Peyer's patch (tissue), 4 donors: ENCODE measurements around the gene SF3B2. TPM values are rescaled to one million over a fixed set of nuclear protein-coding genes. Genes with fewer than 3 reads are reported as not detected.

ENCODE experiments used
- DNase-seq, 3 donors: peaks; one replicate each; pipeline ENCODE4 v3.0.0-alpha.2; 2017 to 2019
- H3K27ac ChIP-seq, 4 donors: fragments of 200-600 bp; sonication (generic); one replicate each; pipeline ENCODE4 v1.5.1; 2016 to 2019
- H3K27me3 ChIP-seq, 2 donors: fragments of 200-600 bp; sonication (generic); one replicate each; pipeline ENCODE4 v1.5.1; 2019
- H3K36me3 ChIP-seq, 3 donors: fragments of 200-600 bp; sonication (generic); one replicate each; pipeline ENCODE4 v1.5.1; 2016 to 2019
- H3K4me1 ChIP-seq, 4 donors: fragments of 200-600 bp; sonication (generic); one replicate each; pipeline ENCODE4 v1.5.1; 2016 to 2019
- H3K4me3 ChIP-seq, 4 donors: fragments of 200-600 bp; sonication (generic); 1 replicate in 3 of 4; 2 replicates in 1 of 4; pipeline ENCODE4 v1.5.1; 2016 to 2019; ENCODE audit warnings: mild to moderate bottlenecking in 1 of 4
- H3K9me3 ChIP-seq, 4 donors: fragments of 200-600 bp; sonication (generic); one replicate each; pipeline ENCODE4 v1.5.1; 2016 to 2019; ENCODE audit warnings: mild to moderate bottlenecking in 1 of 4
- CTCF ChIP-seq, 6 experiments: fragments of 450-650 bp in 4 of 6; fragments of 200-600 bp in 2 of 6; sonication (generic) in 1 of 6; IDR thresholded peaks; one replicate each; pipeline ENCODE4 v1.5.1; 2017 to 2019; ENCODE audit warnings: antibody characterized with exemption in 6 of 6, mild to moderate bottlenecking in 3 of 6, moderate library complexity in 1 of 6
- POLR2A ChIP-seq, 2 donors: fragments of 450-650 bp; IDR thresholded peaks; one replicate each; pipeline ENCODE4 v1.5.1; 2017; ENCODE audit warnings: antibody characterized with exemption in 2 of 2, mild to moderate bottlenecking in 2 of 2, moderate library complexity in 2 of 2
- total RNA-seq, 4 donors: library from RNA; depleted of rRNA; stranded (reverse); fragments of >200 nt; gene quantifications; one replicate each; pipeline ENCODE4 v1.1.0, GENCODE V29; 2016

SF3B2 gene
- total RNA-seq, 4 donors from 2014 or later = 127 to 340 (median 171) TPM

GRCh38 chr11:66048547-66049323, 3.4 kb upstream of the SF3B2 start, which contains the start of gene GAL3ST3:
Gene GAL3ST3 (minus strand): TSS chr11:66049161. CDS start chr11:66045415, 3,746 bp downstream.
- Histone ChIP-seq H3K27me3 (no peaks in the 10 kb centered on the region), H3K4me3 (no peak within 1 kb of the TSS), H3K36me3 (no peaks in the 10 kb centered on the region), H3K9me3 (no peaks in the 10 kb centered on the region), H3K4me1 (peaks cover 0 to 17% (median 10%) of the 10 kb centered on the region in 4 donors), H3K27ac (no peak within 1 kb of the TSS)
- DNase-seq = no peak
- no peak for TF ChIP-seq CTCF (IDR thresholded peaks at IDR 0.05)
- TF ChIP-seq POLR2A (IDR thresholded peaks at IDR 0.05) = no peak

GRCh38 chr11:66050581-66051231, 1.5 kb upstream of the SF3B2 start:
- Histone ChIP-seq H3K4me1 (peaks cover 0 to 24% (median 9%) of the 10 kb centered on the region in 4 donors), H3K27me3 (no peaks in the 10 kb centered on the region), H3K36me3 (peaks cover 0 to 19% (median 0%) of the 10 kb centered on the region in 3 donors), H3K4me3 (no peak overlapping the region), H3K9me3 (no peaks in the 10 kb centered on the region), H3K27ac (peak overlapping the region in 2 of 4 donors; percentile 86 to 88)
- TF ChIP-seq POLR2A (IDR thresholded peaks at IDR 0.05) = no peak
- no peak for TF ChIP-seq CTCF (IDR thresholded peaks at IDR 0.05)
- peak in 1 of 3 donors; percentile 29 for DNase-seq

GRCh38 chr11:66051371-66051765, 796 bp upstream of the SF3B2 start:
- Histone ChIP-seq H3K27me3 (no peaks in the 10 kb centered on the region), H3K9me3 (no peaks in the 10 kb centered on the region), H3K4me3 (peak overlapping the region; percentile 74 to 95 (median 86)), H3K36me3 (peaks cover 0 to 26% (median 0%) of the 10 kb centered on the region in 3 donors), H3K4me1 (peaks cover 0 to 24% (median 9%) of the 10 kb centered on the region in 4 donors), H3K27ac (peak overlapping the region; percentile 85 to 88 (median 87))
- DNase-seq = no peak
- TF ChIP-seq POLR2A (IDR thresholded peaks at IDR 0.05) = no peak
- no peak for TF ChIP-seq CTCF (IDR thresholded peaks at IDR 0.05)

GRCh38 chr11:66052664-66052982, 459 bp downstream of the SF3B2 start:
- peaks cover 0 to 39% (median 0%) of the 10 kb centered on the region in 3 donors for H3K36me3 ChIP-seq
- no peaks in the 10 kb centered on the region for H3K9me3 ChIP-seq
- no peak for TF ChIP-seq CTCF (IDR thresholded peaks at IDR 0.05)
- TF ChIP-seq POLR2A (IDR thresholded peaks at IDR 0.05) = peak in 1 of 2 donors; percentile 13
- no peaks in the 10 kb centered on the region for H3K27me3 ChIP-seq
- peak overlapping the region; percentile 74 to 95 (median 86) for H3K4me3 ChIP-seq
- no peak for DNase-seq
- H3K27ac ChIP-seq = peak overlapping the region; percentile 85 to 88 (median 87)
- peaks cover 0 to 24% (median 9%) of the 10 kb centered on the region in 4 donors for H3K4me1 ChIP-seq

- Histone ChIP-seq H3K4me1 (peaks cover 0 to 24% (median 9%) of the 10 kb centered on the region in 4 donors), H3K9me3 (no peaks in the 10 kb centered on the region), H3K27me3 (no peaks in the 10 kb centered on the region), H3K36me3 (peaks cover 0 to 63% (median 0%) of the 10 kb centered on the region in 3 donors), H3K4me3 (no peak overlapping the region), H3K27ac (no peak overlapping the region)
- DNase-seq = no peak
- TF ChIP-seq CTCF (IDR thresholded peaks at IDR 0.05) (no peak), POLR2A (IDR thresholded peaks at IDR 0.05) (no peak)
Observed at GRCh38 chr11:66055021-66055420, 2.9 kb downstream of the SF3B2 start.
